ENCODE data around the gene MMP28. TPM values are rescaled to one million over a fixed set of nuclear protein-coding genes. Genes with fewer than 3 reads are reported as not detected.

The MMP28 gene
- total RNA-seq, 1 experiment from 2014 or later, result 2.8 TPM

GRCh38 chr17:35730400-35731005, 64.9 kb downstream of the MMP28 start:
- ChIA-PET CTCF (no interaction called here), POLR2A (ENCODE audit: unreplicated experiment) (no interaction called here)
- Histone ChIP-seq H3K27ac (no peak overlapping the region), H3K9me2 (ENCODE audit: insufficient read depth) (no peaks in the 10 kb centered on the region), H4K20me1 (ENCODE audit: insufficient read depth) (peaks cover 7% of the 10 kb centered on the region; the same call in 1 of the 2 replicates), H3K4me2 (no peak overlapping the region), H2AFZ (no peak overlapping the region), H3K4me1 (replicated peaks; ENCODE audit: insufficient read depth) (peaks cover 14% of the 10 kb centered on the region), H3K9me3 (ENCODE audit: insufficient read depth, low read depth) (no peaks in the 10 kb centered on the region), H3K27me3 (ENCODE audit: insufficient read depth, low read depth) (no peaks in the 10 kb centered on the region), H3K36me3 (ENCODE audit: low read depth) (no peaks in the 10 kb centered on the region), H3F3A (ENCODE audit: insufficient read depth, low read depth) (no peaks in the 10 kb centered on the region), H3K4me3 (no peak overlapping the region), H3K79me2 (ENCODE audit: low read depth) (no peaks in the 10 kb centered on the region)
- TF ChIP-seq, protein P1, sequence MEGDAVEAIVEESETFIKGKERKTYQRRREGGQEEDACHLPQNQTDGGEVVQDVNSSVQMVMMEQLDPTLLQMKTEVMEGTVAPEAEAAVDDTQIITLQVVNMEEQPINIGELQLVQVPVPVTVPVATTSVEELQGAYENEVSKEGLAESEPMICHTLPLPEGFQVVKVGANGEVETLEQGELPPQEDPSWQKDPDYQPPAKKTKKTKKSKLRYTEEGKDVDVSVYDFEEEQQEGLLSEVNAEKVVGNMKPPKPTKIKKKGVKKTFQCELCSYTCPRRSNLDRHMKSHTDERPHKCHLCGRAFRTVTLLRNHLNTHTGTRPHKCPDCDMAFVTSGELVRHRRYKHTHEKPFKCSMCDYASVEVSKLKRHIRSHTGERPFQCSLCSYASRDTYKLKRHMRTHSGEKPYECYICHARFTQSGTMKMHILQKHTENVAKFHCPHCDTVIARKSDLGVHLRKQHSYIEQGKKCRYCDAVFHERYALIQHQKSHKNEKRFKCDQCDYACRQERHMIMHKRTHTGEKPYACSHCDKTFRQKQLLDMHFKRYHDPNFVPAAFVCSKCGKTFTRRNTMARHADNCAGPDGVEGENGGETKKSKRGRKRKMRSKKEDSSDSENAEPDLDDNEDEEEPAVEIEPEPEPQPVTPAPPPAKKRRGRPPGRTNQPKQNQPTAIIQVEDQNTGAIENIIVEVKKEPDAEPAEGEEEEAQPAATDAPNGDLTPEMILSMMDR (conservative IDR thresholded peaks at IDR 0.05), result no peak
- no peak for TF ChIP-seq EZH2 (IDR thresholded peaks at IDR 0.05; ENCODE audit: low read depth)
- DNase-seq, result no peak
- intact Hi-C loops (cut with micrococcal nuclease; ENCODE audit: unreplicated experiment), result no loop called here
- no TSS peak for BruUV-seq (replicated peaks)

DNA sequence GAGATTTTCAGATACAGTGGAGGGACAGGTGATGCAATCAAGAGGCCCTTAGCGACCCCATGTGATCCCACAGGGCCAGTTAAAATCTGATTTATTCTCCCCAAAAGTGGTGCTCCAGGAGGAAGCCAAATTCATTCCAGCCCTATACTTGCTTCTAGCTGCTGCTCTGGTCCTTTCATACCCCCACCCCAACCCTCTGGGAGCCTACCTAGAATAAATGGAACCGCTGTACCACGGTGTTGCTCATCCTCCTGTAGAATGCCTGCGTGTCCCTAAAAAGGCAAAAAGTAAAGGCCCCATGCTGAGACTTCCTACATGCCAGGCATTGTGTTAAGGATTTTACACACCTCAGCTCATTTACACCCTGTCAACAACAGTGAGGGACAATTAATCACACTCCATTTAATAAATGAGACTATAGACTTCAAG, 66.0 kb downstream of the MMP28 start:
- Histone ChIP-seq H4K20me1 (ENCODE audit: insufficient read depth) (peaks cover 7% of the 10 kb centered on the region), H3K9me3 (ENCODE audit: insufficient read depth, low read depth) (no peaks in the 10 kb centered on the region), H3K36me3 (ENCODE audit: low read depth) (no peaks in the 10 kb centered on the region; the same call in 1 of the 2 replicates), H3K4me2 (no peak overlapping the region), H2AFZ (no peak overlapping the region), H3F3A (ENCODE audit: insufficient read depth, low read depth) (no peaks in the 10 kb centered on the region), H3K79me2 (ENCODE audit: low read depth) (no peaks in the 10 kb centered on the region), H3K27me3 (ENCODE audit: insufficient read depth, low read depth) (no peaks in the 10 kb centered on the region), H3K4me3 (no peak overlapping the region), H3K27ac (no peak overlapping the region), H3K4me1 (replicated peaks; ENCODE audit: insufficient read depth) (peaks cover 14% of the 10 kb centered on the region), H3K9me2 (ENCODE audit: insufficient read depth) (no peaks in the 10 kb centered on the region)
- no peak for DNase-seq
- ChIA-PET POLR2A (ENCODE audit: unreplicated experiment) (no interaction called here), CTCF (no interaction called here)
- no peak for TF ChIP-seq EZH2 (IDR thresholded peaks at IDR 0.05; ENCODE audit: low read depth)
- TF ChIP-seq, protein P1 (conservative IDR thresholded peaks at IDR 0.05), result no peak
- no TSS peak for BruUV-seq (replicated peaks)
- intact Hi-C loops (cut with micrococcal nuclease; ENCODE audit: unreplicated experiment), result no loop called here

DNA sequence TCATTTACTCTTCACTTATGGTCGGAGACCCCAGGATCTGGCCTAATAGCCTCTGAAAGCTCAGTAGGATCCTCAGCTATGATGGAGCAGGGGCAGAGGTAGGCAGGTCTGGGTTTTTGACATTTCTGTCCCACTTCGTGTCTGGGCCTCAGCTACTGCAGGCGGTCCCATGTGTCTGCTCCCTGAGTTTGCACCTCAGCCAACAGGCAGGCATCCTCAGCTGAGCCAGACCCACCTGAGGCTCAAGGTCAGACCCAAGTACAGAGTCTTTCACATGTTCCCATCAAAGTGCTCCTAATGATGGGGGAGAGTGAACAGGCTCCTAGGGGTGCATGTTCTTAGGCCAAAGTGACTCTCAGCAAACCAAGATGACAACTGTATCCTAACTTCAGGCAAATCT, 66.9 kb downstream of the MMP28 start:
- POLR2A ChIA-PET (ENCODE audit: unreplicated experiment), result no interaction called here
- intact Hi-C loops (cut with micrococcal nuclease; ENCODE audit: unreplicated experiment), result no loop called here
- CTCF ChIA-PET, result no interaction called here

More for the DNA sequence above, 66.9 kb downstream of the MMP28 start:
- BruUV-seq (replicated peaks), result no TSS peak
- H2AFZ ChIP-seq, result no peak overlapping the region
- no peaks in the 10 kb centered on the region for H3K9me3 ChIP-seq (ENCODE audit: insufficient read depth, low read depth)
- H3F3A ChIP-seq (ENCODE audit: insufficient read depth, low read depth), result no peaks in the 10 kb centered on the region
- DNase-seq, result no peak
- no peaks in the 10 kb centered on the region for H3K27me3 ChIP-seq (ENCODE audit: insufficient read depth, low read depth)
- no peak overlapping the region for H3K4me3 ChIP-seq
- peaks cover 7% of the 10 kb centered on the region for H4K20me1 ChIP-seq (ENCODE audit: insufficient read depth)
- TF ChIP-seq EZH2 (IDR thresholded peaks at IDR 0.05; ENCODE audit: low read depth), result no peak
- TF ChIP-seq, protein P1 (conservative IDR thresholded peaks at IDR 0.05), result no peak
- peaks cover 14% of the 10 kb centered on the region for H3K4me1 ChIP-seq (replicated peaks; ENCODE audit: insufficient read depth)
- no peak overlapping the region for H3K27ac ChIP-seq
- H3K9me2 ChIP-seq (ENCODE audit: insufficient read depth), result no peaks in the 10 kb centered on the region
- no peaks in the 10 kb centered on the region; the same call in 1 of the 2 replicates for H3K36me3 ChIP-seq (ENCODE audit: low read depth)
- no peak overlapping the region for H3K4me2 ChIP-seq
- H3K79me2 ChIP-seq (ENCODE audit: low read depth), result no peaks in the 10 kb centered on the region
